ENCODE results near the gene IQGAP2.
A peak's percentile ranks its signal among the peaks of the same experiment; 100 is the strongest.

The IQGAP2 gene

GRCh38 chr5:76690704-76691466 is 287.8 kb downstream of the IQGAP2 start:
- DNase-seq (ENCODE audit: low spot score), result no peak

- peak; percentile 21 for DNase-seq (ENCODE audit: low spot score)
Observed at GRCh38 chr5:76691467-76692273, 288.6 kb downstream of the IQGAP2 start.

- DNase-seq (ENCODE audit: low spot score), result no peak
Observed at GRCh38 chr5:76692274-76692540, 289.1 kb downstream of the IQGAP2 start.

- DNase-seq (ENCODE audit: low spot score), result peak; percentile 31
Observed at GRCh38 chr5:76692651-76693050, 289.6 kb downstream of the IQGAP2 start.

GRCh38 chr5:76693141-76693540 is 290.1 kb downstream of the IQGAP2 start:
- DNase-seq (ENCODE audit: low spot score), result no peak

GRCh38 chr5:76694317-76694716 is 291.2 kb downstream of the IQGAP2 start:
- DNase-seq (ENCODE audit: low spot score), result no peak

GRCh38 chr5:76695346-76695745 is 292.3 kb downstream of the IQGAP2 start:
- DNase-seq (ENCODE audit: low spot score), result no peak

GRCh38 chr5:76696251-76696650 is 293.2 kb downstream of the IQGAP2 start:
- DNase-seq (ENCODE audit: low spot score), result no peak

GRCh38 chr5:76697670-76698069 is 294.6 kb downstream of the IQGAP2 start:
- DNase-seq (ENCODE audit: low spot score), result no peak

- DNase-seq (ENCODE audit: low spot score), result no peak
Observed at GRCh38 chr5:76700571-76700970, 297.5 kb downstream of the IQGAP2 start.

- DNase-seq (ENCODE audit: low spot score), result no peak
Observed at GRCh38 chr5:76701298-76701697, 298.2 kb downstream of the IQGAP2 start.

GRCh38 chr5:76703707-76704106 is 300.6 kb downstream of the IQGAP2 start:
- no peak for DNase-seq (ENCODE audit: low spot score)

GRCh38 chr5:76704131-76704663 is 301.1 kb downstream of the IQGAP2 start:
- DNase-seq (ENCODE audit: low spot score), result no peak

GRCh38 chr5:76705574-76705973 is 302.5 kb downstream of the IQGAP2 start:
- no peak for DNase-seq (ENCODE audit: low spot score)

GRCh38 chr5:76709762-76710161 is 306.7 kb downstream of the IQGAP2 start:
- no peak for DNase-seq (ENCODE audit: low spot score)

GRCh38 chr5:76710991-76711390 is 307.9 kb downstream of the IQGAP2 start:
- no peak for DNase-seq (ENCODE audit: low spot score)

GRCh38 chr5:76714751-76715485 is 311.8 kb downstream of the IQGAP2 start:
- no peak for DNase-seq (ENCODE audit: low spot score)

- no peak for DNase-seq (ENCODE audit: low spot score)
Observed at GRCh38 chr5:76715486-76715735, 312.3 kb downstream of the IQGAP2 start.

- peak; percentile 92 for DNase-seq (ENCODE audit: low spot score)
Observed at GRCh38 chr5:76715736-76716455, 312.8 kb downstream of the IQGAP2 start, which contains the start of gene F2R. Gene F2R, plus strand, starts transcription at chr5:76716126. Its CDS starts 182 bp downstream, at chr5:76716308.

GRCh38 chr5:76716456-76717157 is 313.5 kb downstream of the IQGAP2 start:
- DNase-seq (ENCODE audit: low spot score), result peak; percentile 52

Data from D341Med (cell line).